A549 (cell line): Measurements from ENCODE around the gene OPCML. TPM values are rescaled to one million over a fixed set of nuclear protein-coding genes. Genes with fewer than 3 reads are reported as not detected.

Experiments
- ATAC-seq, 2 experiments: fragments of 200-7000 bp in 1 of 2; fragments of >200 bp in 1 of 2; cut with Nextera tagmentation in 1 of 2; cut with Tn5 transposase in 1 of 2; 3 replicates each; pipeline versions ENCODE4 v1.8.0 to v1.9.1; 2018 to 2020; ENCODE audit warnings: mild to moderate bottlenecking in 1 of 2, moderate library complexity in 1 of 2
- CTCF ChIA-PET: fragments of 300-600 bp; sonication (Branson Sonifier 250); formaldehyde crosslinking; extraction: SDS; loops from one replicate; lab custom pipeline; 2021; ENCODE audit warnings: antibody characterized with exemption, inconsistent platforms; lab: Yijun Ruan, JAX
- POLR2A ChIA-PET: fragments of 350-600 bp; formaldehyde crosslinking; extraction: SDS; loops from one replicate; lab custom pipeline; 2021; ENCODE audit warnings: antibody characterized with exemption, inconsistent platforms; lab: Yijun Ruan, JAX
- DNase-seq, 2 experiments: peaks; one replicate each; pipeline versions ENCODE4 v3.0.0 to v3.0.0-alpha.2; 2011 to 2016; ENCODE audit warnings: low read depth in 1 of 2, low spot score in 1 of 2
- FAIRE-seq: peaks from 2 replicates; lab custom pipeline; 2011; peaks lifted over from hg19 to GRCh38; lab: Jason Lieb, UNC
- H3K27ac ChIP-seq, 2 experiments: fragments of >200 bp; sonication (Bioruptor Twin); formaldehyde crosslinking; 3 replicates each; pipeline ENCODE4 v1.5.1; 2016 to 2017
- H3K4me1 ChIP-seq: fragments of >200 bp; sonication (Bioruptor Twin); formaldehyde crosslinking; 3 replicates; pipeline ENCODE4 v1.6.1; 2016
- H3K4me2 ChIP-seq: fragments of >200 bp; sonication (Bioruptor Twin); formaldehyde crosslinking; 3 replicates; pipeline ENCODE4 v1.6.1; 2016
- H3K4me3 ChIP-seq: fragments of >200 bp; sonication (Bioruptor Twin); formaldehyde crosslinking; 3 replicates; pipeline ENCODE4 v1.5.1; 2016
- H3K9me3 ChIP-seq: fragments of >200 bp; sonication (Bioruptor Twin); formaldehyde crosslinking; 3 replicates; pipeline ENCODE4 v1.6.1; 2016
- BHLHE40 ChIP-seq: IDR thresholded peaks from 2 replicates; pipeline ENCODE4 v1.6.1; 2012; ENCODE audit warnings: low read depth, low read length, inconsistent platforms
- CEBPB ChIP-seq, 2 experiments: fragments of >200 bp in 1 of 2; sonication (Bioruptor Twin) in 1 of 2; formaldehyde crosslinking in 1 of 2; IDR thresholded peaks; 2 replicates each; pipeline ENCODE4 v1.6.1; 2012 to 2016
- CHD2 ChIP-seq: fragments of 150-350 bp; IDR thresholded peaks from 2 replicates; pipeline ENCODE4 v1.6.1; 2014; ENCODE audit warnings: low read length; ENCODE audit not compliant: partially characterized antibody
- CHD4 ChIP-seq: fragments of 200-600 bp; sonication (generic); IDR thresholded peaks from 2 replicates; pipeline ENCODE4 v1.6.1; 2016; ENCODE audit warnings: antibody characterized with exemption, mild to moderate bottlenecking, borderline replicate concordance
- CTCF ChIP-seq: fragments of >200 bp; sonication (Bioruptor Twin); formaldehyde crosslinking; IDR thresholded peaks from 3 replicates; pipeline ENCODE4 v1.5.1; 2016
- EHF ChIP-seq: fragments of 250-450 bp; sonication (Bioruptor Pico); IDR thresholded peaks from 2 replicates; pipeline ENCODE4 v1.5.0; 2020; ENCODE audit warnings: mild to moderate bottlenecking
- EP300 ChIP-seq, 2 experiments: fragments of >200 bp; sonication (Bioruptor Twin); formaldehyde crosslinking; IDR thresholded peaks; 2 replicates in 1 of 2; 3 replicates in 1 of 2; pipeline ENCODE4 v1.6.1; 2016 to 2017
- FOSB ChIP-seq: fragments of 250-450 bp; sonication (Bioruptor Pico); IDR thresholded peaks from 2 replicates; pipeline ENCODE4 v1.5.0; 2020; ENCODE audit warnings: mild to moderate bottlenecking, moderate library complexity
- GATA3 ChIP-seq: IDR thresholded peaks from 2 replicates; pipeline ENCODE4 v1.6.1; 2012; ENCODE audit warnings: borderline replicate concordance
- HES2 ChIP-seq: fragments of >200 bp; sonication (Bioruptor Twin); formaldehyde crosslinking; IDR thresholded peaks from 2 replicates; pipeline ENCODE4 v1.6.1; 2016
- KDM1A ChIP-seq: fragments of 200-600 bp; sonication (generic); IDR thresholded peaks from 2 replicates; pipeline ENCODE4 v1.6.1; 2016; ENCODE audit warnings: low read depth, mild to moderate bottlenecking
- MAFK ChIP-seq: fragments of 450-650 bp; IDR thresholded peaks from 2 replicates; pipeline ENCODE4 v1.6.1; 2014; ENCODE audit not compliant: partially characterized antibody
- MYC ChIP-seq: IDR thresholded peaks from 2 replicates; pipeline ENCODE4 v1.6.1; 2012; ENCODE audit warnings: mild to moderate bottlenecking, inconsistent platforms, low read length, improper control_type of control experiment, borderline replicate concordance
- NFE2L2 ChIP-seq: fragments of 150-350 bp; conservative IDR thresholded peaks from 2 replicates; pipeline ENCODE4 v1.6.1; 2014; ENCODE audit warnings: low read length
- POLR2AphosphoS2 ChIP-seq: conservative IDR thresholded peaks from 2 replicates; pipeline ENCODE4 v1.6.1; 2012; ENCODE audit warnings: low read length, improper control_type of control experiment, inconsistent platforms
- RARB ChIP-seq: fragments of 250-450 bp; sonication (Bioruptor Pico); IDR thresholded peaks from 2 replicates; pipeline ENCODE4 v1.8.0; 2021; ENCODE audit warnings: mild to moderate bottlenecking, moderate library complexity
- REST ChIP-seq: fragments of 200-600 bp; sonication (generic); IDR thresholded peaks from 2 replicates; pipeline ENCODE4 v1.6.1; 2016; ENCODE audit warnings: antibody characterized with exemption, mild to moderate bottlenecking, moderate library complexity
- RFX5 ChIP-seq: fragments of 450-650 bp; IDR thresholded peaks from 2 replicates; pipeline ENCODE4 v1.7.1; 2014; ENCODE audit warnings: antibody characterized with exemption, mild to moderate bottlenecking, moderate library complexity
- RNF2 ChIP-seq: fragments of 200-600 bp; sonication (generic); IDR thresholded peaks from 2 replicates; pipeline ENCODE4 v1.6.1; 2016; ENCODE audit warnings: low read depth, mild to moderate bottlenecking, antibody characterized with exemption, moderate library complexity, borderline replicate concordance
- SMC3 ChIP-seq: fragments of >200 bp; sonication (Bioruptor Twin); formaldehyde crosslinking; IDR thresholded peaks from 3 replicates; pipeline ENCODE4 v1.6.1; 2018; ENCODE audit warnings: inconsistent platforms
- TFCP2L1 ChIP-seq: fragments of 250-450 bp; sonication (Bioruptor Pico); IDR thresholded peaks from 2 replicates; pipeline ENCODE4 v1.5.0; 2021; ENCODE audit warnings: mild to moderate bottlenecking
- ZC3H11A ChIP-seq: fragments of 450-650 bp; IDR thresholded peaks from 2 replicates; pipeline ENCODE4 v1.6.1; 2014; ENCODE audit warnings: antibody characterized with exemption, mild to moderate bottlenecking
- ZFP36 ChIP-seq: fragments of 450-650 bp; IDR thresholded peaks from 2 replicates; pipeline ENCODE4 v1.6.1; 2014; ENCODE audit warnings: borderline replicate concordance; ENCODE audit not compliant: partially characterized antibody
- ZSCAN20 ChIP-seq: fragments of 250-450 bp; sonication (Bioruptor Pico); IDR thresholded peaks from 2 replicates; pipeline ENCODE4 v1.8.0; 2022; ENCODE audit warnings: mild to moderate bottlenecking, moderate library complexity
- WGBS: methylation state at CpG from one replicate; pipeline ENCODE4 v1.1.6; 2017; ENCODE audit errors: missing lambda C conversion rate; 5-methylcytosine and 5-hydroxymethylcytosine counted together
- polyA plus RNA-seq, 4 experiments: library from polyadenylated mRNA; depleted of rRNA in 3 of 4; stranded (reverse); fragments of >200 nt; fragmentation: RNase III in 1 of 4; extraction: RNeasy Plus Mini Kit Qiagen cat#74134 plus additional on column Dnase treatment in 1 of 4; gene quantifications; 2 replicates in 3 of 4; 3 replicates in 1 of 4; pipeline ENCODE4 v1.2.3, GENCODE V29; 2011 to 2017

OPCML gene
- polyA plus RNA-seq, 2 of the 4 experiments (the other 2 are of a cell fraction): not detected

GRCh38 chr11:133204158-133204557 lies 328.1 kb downstream of the OPCML start:
- Histone ChIP-seq H3K27ac (no peak overlapping the region), H3K9me3 (no peaks in the 10 kb centered on the region), H3K4me1 (no peaks in the 10 kb centered on the region), H3K4me3 (no peak overlapping the region), H3K4me2 (no peak overlapping the region)
- 2% methylated on average over 3 of the region's 3 CpGs for WGBS
- TF ChIP-seq ZFP36 (no peak), POLR2AphosphoS2 (no peak), FOSB (CRISPR knock-in tag) (no peak), SMC3 (no peak), EP300 (IDR thresholded peaks at IDR 0.05) (no peak), REST (no peak), CEBPB (IDR thresholded peaks at IDR 0.05) (no peak)
- CTCF ChIA-PET: no interaction called here
- ATAC-seq (no peak), DNase-seq (no peak), FAIRE-seq (no peak)
- POLR2A ChIA-PET: no interaction called here

- 2% methylated on average over 5 of the region's 8 CpGs for WGBS
- no peak for ATAC-seq
These were observed 329.5 kb downstream of the OPCML start for GRCh38 chr11:133202816-133203215.

More at GRCh38 chr11:133202816-133203215, 329.5 kb downstream of the OPCML start:
- ChIA-PET CTCF (no interaction called here), POLR2A (no interaction called here)
- H3K4me2 ChIP-seq: no peak overlapping the region
- H3K4me3 ChIP-seq: no peak overlapping the region
- no peak overlapping the region for H3K27ac ChIP-seq
- H3K9me3 ChIP-seq: no peaks in the 10 kb centered on the region
- no peaks in the 10 kb centered on the region for H3K4me1 ChIP-seq
- no peak for TF ChIP-seq NFE2L2
- no peak for TF ChIP-seq MYC
- TF ChIP-seq KDM1A: no peak
- no peak for TF ChIP-seq RARB (CRISPR knock-in tag)
- no peak for TF ChIP-seq GATA3
- no peak for TF ChIP-seq ZC3H11A
- TF ChIP-seq RFX5: no peak
- no peak for TF ChIP-seq ZSCAN20 (CRISPR knock-in tag)
- no peak for TF ChIP-seq TFCP2L1
- no peak for TF ChIP-seq CHD4
- no peak for TF ChIP-seq HES2
- no peak for TF ChIP-seq CHD2
- no peak for TF ChIP-seq ZFP36
- TF ChIP-seq CTCF: no peak
- no peak for TF ChIP-seq EHF (CRISPR knock-in tag)
- TF ChIP-seq BHLHE40: no peak
- TF ChIP-seq RNF2: no peak
- TF ChIP-seq MAFK: no peak
- TF ChIP-seq, all 56 proteins: peak for 0
- FAIRE-seq (no peak), DNase-seq (no peak)
